Stimulated activated CD8-positive, alpha-beta memory T cell treated with anti-CD3 and anti-CD28 coated beads, Interleukin-7, amount 100 ng/mL, for 24 hours (primary cell): ENCODE data around the gene PCARE.
"Not testable (repeated sequence)": the region's sequence is repeated elsewhere in the genome, so short reads cannot be mapped to it uniquely, and the experiment has no call there.

Source experiments
- DNase-seq: peaks from one replicate; pipeline ENCODE4 v3.0.0-alpha.2; 2020; ENCODE audit warnings: low read depth

PCARE gene

DNA sequence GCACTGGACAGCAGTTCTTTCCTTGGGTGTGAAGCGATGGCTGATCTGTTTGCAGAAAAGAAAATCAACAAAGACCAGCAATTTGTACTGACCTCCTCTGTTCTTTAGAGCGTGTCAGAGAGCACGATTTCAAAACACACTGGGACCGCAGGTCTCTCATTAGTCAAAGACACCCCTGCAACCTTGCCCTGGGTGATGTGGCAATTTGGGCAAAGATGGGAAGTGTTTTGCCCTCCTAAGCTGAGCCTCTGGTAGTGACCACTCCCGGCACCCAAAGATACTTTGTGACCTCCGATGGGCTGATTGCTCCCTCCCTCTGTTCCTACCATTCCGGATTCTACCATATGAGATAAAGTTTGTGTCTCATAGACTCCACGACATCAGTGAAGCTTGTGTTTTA lies 22.6 kb upstream of the PCARE start:
- no peak for DNase-seq

DNA sequence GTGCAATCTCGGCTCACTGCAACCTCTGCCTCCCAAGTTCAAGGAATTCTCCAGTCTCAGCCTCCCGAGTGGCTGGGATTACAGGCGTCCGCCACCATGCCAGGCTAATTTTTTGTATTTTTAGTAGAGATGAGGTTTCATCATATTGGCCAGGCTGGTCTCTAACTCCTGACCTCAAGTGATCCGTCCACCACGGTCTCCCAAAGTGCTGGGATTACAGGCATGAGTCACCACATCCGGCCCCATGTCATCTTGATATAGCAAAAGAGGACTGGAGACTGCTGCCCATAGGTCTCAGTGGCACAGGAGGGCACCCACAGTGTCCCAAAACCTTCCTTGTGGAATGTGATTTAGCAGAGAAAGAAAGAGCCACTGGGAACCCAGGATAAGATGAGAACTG lies 16.0 kb upstream of the PCARE start:
- DNase-seq, result not testable (repeated sequence)

DNA sequence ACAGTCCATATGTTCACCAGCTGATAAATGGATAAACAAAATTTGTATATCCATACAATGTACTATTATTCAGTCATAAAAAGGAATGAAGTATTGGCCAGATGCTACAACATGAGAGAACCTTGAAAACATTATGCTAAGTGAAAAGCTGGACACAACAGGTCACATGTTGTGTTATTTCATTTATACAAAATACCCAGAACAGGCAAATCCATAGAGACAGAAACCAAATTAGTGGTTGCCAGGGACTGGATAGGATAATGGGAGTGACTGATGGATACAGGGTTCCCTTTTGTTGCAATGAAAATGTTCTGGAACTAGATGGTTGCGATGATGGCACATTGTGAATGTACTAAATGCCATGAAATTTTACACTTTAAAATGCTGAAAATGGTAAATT lies 10.2 kb upstream of the PCARE start:
- DNase-seq, result no peak

DNA sequence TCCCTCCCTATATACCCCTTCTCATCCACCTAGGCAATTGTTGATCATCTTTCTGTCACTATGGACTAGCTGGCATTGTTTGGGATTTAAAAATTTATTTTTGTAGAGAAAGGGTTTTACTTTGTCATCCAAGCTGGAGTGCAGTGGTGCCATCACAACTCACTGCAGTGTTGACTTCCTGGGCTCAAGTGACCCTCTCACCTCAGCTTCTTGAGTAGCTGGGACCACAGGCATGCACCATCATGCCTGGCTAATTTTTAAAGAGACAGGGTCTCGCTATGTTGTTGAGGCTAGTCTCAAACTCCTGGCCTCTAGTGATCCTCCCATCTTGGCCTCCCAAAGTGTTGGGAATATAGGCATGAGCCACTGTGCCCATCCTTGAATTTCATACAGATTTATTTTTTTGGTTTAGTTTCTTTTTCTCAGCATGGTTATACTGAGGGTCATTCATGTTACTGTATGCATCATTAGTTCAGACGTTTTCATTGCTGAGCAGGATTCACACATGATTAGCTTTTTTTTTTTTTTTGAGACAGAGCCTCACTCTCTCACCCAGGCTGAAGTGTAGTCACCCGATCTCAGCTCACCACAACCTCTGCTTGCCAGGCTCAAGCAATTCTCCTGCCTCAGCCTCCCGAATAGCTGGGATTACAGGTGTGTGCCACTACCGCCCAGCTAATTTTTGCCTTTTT lies 8.6 kb upstream of the PCARE start:
- no peak for DNase-seq

DNA sequence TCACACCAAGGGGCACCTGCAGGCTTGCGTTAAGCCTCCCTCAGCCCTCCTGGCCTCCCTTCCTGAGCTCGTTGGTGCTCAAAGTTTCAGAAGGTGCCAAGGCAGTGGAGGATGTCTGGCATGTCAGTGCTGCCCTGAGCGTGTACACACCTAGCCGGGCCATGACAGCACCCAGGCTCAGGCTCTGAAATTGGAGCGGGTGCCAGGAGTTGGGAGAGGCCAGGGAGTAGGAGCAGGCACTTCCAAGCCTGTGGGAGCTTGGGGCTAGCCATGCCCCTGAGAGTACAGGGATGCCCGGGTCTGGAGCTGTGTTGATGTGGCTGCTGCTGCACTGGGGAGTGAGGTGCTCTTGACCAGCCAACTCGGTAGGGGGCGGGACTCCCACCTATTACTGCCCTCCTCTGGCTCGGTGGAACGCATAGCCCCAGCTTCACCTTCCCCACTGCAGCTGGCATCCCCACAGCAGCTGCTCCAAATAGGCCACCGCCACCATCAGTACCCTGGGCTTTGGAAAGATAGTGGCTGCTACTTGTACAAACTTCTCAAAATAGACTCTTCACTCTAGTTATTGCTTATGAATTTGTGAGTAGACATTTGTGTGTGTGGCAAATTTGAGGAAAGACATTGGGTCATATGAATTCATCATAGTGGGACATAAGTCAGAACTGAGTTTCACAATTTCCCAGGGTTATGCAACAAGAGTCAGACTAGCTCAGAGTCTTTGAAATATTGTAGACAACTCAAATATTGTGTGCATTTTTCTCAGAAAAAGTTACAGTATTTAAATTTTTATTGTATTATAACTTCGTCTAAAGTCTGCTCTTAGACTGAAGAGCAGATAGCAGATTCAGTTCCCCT lies 6.8 kb upstream of the PCARE start:
- no peak for DNase-seq

DNA sequence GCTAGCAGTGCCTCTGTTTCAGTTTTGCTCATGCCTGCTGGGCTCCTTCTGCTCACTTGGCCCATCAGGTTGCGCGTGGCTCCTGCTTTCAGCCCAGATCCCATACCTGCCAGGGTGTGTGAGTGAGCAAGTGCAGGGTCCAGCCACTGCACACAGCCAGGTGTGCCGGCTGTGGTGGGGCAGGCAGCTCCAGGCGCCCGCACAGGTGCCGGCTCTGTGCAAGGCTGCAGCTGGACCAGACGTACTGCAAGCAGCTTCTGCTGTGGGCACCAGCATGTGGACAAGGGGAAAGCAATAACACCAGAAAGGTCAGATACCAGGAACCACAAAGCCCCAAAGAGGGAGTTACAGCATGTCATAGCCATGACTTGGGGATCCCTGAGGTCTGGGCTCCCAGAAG lies 5.6 kb upstream of the PCARE start:
- DNase-seq, result no peak

DNA sequence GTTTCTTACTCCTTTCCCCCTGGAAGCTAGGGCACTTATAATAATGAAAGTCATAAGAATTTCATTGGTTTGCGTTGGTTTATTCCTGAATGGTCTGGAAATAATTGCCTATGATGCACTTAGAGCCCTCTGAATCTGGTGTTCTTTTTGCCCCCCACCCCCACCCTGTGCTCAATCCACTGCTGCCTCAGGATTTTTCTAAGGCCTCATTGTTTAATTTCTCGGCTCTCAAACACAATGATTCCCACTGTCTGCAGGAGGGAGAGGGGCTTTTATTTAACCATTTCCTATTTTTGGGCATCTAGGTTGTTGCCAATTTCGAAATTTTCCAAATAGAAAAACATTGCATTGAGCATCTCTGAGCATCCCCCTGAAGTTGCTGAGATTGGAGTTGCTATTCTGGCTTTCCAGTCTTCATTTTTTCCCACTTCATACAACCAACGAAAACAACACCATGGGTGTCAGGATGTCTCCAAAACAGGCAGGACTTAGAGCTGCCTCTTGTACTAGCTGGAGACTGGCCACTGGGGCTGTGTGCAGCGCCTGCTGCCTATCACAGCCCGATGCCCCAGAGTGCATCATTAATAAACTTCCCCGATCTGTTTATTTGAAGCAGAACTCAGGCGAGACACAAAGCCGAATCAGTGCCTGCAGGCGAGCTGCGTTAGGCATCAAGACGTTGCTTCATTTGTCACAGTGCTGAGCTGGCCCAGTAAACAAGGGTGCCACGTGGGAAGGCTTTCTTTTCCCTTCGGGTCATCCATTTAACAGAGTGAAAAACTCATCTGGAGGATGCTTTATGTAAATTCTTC lies 1.8 kb upstream of the PCARE start:
- DNase-seq, result no peak

DNA sequence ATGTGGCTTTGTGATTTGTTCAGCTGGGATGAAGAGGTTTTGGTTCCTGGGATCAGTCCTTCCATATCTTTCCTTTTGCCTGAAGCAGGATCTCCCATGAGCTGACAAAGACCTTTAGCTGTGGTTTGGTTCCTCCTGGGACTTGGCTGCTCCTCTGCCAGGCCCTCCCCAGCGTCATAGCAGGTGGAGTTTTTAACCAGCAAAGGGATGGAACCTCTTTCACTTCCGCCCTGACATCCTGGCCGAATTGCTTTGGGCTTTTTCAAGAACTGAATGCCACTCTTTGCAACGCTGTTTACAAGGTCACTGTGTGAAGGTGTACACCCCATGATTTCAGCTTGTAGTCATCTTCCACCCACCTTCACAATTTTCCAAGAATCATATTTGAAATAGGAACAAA lies 390 bp downstream of the PCARE start:
- DNase-seq, result no peak

DNA sequence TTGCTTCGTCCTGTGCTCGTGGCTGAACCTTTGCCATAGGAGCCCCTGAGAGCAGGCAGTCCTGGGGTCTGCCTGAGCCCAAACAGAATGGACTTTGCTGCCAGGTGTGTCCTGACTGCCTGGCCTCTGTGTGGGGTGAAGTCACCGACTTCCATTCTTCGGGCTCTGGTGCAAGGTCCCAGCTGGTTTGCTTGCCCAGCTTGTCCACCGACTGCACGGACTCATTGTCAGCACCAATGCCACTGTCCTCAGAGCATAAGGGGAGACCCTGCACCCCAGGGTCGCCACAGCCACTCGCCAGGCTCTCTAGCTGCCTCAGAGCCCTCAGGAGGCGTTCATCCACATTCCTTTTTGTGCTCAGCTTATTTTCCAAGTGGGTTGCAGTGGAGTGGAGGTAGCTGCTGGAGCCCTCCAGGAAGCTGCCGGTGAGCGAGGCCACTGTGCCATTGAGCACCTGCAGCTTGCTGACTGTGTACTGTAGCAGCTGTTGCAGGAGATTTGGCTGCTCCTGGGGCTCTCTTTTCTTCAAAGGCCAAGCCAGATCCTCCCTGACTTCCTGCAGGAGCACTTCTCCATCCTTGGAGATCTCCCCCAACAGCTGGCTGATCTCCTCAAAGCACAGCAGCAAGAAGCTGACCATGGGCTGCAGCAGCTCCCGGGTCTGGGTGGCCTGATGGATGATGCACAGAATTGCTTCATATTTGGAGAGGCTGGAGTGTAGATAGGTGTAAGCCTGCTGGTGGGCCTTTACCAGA lies 1.2 kb downstream of the PCARE start:
- no peak for DNase-seq

DNA sequence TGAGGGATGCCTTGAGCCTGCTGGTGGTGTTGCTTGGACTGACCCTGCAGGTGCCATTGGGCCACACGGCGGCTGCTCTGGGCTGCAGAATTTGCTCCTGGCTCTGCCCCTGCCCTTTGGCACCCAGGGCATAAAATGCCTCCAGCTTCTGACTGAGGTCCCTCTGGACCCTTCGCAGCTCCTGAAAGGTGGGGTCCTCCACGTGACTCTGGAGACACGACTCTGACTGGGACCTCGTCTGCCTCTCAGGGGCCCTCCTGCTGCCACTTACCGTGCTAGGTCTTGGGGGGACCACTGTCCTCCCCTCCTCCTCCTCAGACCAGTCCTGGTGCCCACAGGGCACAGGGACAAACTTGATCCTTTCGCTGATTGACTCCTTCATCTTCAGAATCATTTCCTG lies 2.1 kb downstream of the PCARE start:
- no peak for DNase-seq

DNA sequence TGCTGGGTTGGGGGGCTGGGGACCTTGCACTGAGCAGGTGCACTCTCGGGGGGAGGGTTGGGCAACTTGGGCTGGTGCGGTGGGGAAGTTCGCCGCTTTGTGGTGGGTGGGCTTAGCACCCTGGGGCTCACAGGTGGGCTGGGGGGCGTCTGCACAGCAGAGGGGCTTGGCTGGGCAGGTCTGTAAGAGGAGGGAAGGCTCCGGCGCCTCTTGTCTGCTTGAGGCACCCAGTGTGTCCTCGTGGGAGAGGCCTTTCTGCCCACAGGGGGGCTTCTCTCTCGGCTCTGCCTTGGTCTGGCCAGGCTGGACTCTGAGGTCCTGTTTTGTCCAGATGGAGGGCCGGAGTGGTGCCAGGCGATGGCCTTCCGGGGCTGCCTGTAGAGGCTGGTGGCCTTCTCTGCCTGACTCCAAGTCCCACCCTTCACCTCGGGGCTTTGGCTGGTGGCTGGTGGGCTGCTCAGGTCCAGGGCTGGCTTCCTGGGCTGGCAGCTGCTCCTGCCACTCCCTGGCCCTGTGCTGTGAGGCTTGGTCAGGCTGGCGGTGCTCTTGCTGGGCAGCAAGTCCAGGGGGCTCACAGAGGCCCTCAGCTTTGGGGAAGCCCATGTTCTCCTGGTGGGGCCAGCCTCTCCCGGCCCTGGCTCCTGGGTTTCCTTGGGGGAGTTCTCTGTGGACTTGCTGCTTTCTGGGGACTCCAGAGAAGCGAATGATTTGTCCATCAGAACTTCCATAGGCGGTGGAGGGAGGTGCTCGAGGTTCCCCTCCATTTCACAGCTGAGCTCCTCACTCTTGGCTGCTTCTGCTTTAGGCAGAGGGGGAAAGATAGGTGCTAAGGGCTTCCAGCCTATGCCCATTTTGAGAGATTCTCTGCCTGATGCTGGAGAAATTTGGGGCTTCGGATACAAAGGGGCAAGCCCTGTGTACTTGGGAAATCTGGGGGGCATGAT lies 3.0 kb downstream of the PCARE start:
- no peak for DNase-seq

DNA sequence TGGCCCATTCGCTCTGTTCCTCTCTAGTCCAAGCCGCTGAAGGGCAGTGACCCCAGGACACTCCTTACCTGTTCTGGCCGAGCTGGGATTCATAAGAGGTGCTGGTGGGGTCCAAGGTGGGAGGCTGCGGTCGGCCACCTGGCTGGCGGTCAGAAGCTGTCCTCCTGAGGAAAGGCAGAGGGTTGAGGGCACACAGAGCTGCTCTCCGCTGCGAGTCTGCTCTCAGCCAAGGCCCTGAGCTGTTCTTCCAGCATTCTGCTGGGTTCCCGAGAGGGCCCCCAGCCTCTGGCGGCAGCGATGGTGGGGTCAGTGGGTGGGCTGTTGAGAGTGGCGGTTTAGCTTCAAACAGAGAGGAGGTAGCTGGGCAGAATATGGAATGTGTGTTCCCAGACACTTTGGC lies 3.8 kb downstream of the PCARE start:
- DNase-seq, result no peak

DNA sequence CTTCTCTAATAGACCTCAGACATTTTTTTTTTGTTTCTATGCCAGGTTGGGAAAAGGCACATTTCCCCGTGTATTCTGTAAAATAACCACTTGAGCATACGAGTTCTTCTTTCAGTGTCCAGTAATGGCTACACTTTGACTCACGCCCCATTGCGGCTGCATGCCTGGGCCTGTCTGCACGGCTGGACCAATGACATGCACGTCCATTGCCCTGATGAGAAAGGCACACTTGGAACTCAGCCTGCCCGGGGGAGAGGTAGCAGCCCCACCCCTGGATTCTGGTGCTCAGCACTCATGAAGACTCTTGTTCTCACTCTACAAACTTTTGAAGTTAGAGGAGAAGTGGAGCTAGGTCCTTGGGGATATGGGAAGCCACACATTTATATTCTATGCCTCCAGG lies 5.8 kb downstream of the PCARE start:
- DNase-seq, result no peak

DNA sequence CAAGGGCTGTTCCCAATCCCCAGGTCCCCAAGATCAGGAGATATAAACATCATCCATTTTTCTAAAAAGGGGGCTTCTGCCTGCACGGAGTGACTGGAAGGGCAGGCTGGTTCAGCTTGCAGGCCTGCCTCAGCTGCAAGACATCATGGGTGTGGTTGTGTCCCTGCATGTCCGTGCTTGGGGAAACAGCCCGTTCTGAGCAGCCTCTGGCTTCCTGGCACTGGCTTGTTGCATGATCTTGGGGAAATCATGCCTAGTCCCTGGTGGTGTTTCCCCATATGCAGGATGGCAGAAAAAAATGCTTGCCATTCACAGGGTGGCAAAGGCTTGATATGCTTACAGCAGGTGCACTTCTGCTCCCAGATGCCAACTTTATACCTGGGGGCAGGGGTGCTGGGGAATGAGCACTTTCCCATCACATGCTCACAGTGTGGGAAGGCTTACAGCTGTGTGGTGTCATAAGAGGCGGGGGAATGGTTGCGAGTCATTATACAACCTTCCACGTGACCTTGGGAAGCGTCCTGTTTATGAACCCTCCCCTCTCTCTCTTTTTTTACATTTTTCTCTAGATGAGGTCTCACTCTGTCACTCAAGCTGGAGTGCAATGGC lies 7.2 kb downstream of the PCARE start:
- DNase-seq, result no peak

DNA sequence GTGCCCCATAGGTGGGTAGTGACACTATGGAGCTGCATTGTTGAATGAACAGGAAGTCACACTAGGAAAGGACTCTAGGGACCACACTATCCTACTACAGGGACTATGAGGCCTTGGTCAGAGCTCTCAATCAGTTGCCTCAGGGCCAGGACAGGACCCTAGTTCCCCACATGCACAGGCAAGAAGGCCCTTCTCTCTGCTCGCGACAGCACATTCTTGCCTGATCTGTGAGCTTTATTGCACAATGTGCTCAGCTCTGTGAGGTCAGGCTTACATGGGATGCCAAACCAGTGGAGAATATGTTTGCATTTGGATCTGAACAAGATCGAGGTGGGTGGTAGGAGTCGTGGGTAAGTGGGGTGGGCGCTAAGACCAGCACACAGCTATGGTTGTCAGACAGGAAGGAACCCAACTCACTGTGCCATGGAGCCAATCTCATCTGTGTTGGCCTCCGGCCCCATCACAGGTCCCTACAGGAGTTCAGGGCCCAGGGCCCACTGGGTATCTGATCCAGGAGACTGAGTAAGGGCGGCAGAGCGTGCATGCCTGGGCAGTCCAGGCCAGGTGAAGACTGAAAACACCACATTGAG lies 8.0 kb downstream of the PCARE start:
- DNase-seq, result no peak

DNA sequence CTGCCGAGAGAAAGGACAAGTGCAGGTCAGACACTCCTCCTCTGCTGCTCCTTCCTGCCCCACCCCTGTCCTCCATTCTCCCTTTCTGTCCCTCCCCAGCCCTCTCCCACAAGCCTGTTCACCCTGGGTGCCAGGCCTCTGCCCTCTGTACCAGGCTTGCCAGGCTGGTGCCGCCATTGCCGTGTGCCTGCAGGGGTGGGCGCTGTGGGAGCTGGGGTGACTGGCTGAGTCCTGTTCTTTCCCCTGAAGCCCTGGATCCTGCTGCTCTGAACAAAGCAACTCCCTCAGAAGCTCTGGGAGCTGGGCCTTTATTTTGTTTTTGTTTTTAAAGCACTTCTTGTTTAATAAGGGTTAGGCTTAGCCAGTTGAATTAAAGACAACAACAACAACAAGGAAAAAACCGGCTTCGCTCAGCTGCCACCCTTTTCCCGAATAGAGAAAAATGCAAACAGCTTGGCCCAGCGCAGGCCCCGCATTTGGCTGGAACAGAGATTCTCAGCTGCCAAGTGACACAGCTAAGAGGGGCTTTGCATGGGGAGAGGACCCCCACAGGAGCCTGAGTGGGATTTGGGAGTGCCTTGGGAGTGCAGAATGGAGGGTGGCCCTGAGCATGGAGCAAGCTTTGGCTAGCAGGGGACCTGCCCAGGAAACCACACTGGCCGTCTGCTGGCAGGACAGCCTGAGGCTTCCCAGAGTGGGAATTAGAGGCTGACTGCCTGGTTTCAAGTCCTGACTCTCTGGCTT lies 9.1 kb downstream of the PCARE start:
- DNase-seq, result no peak

DNA sequence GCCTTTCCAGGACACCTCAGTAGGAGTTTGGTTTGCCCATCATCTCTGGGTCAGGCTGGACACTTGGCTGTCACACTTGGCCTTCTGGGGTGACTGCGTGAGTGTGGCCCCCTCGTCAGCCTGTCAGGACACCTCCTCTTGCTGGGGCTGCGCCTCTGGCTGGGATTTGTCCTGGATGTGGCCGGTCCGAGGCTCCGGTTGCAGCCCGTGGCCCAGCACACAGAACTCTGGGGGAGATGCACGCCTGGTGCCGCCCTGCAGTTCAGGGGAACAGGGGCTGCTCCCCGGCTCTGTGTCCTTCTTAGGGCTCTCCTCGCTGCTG lies 9.6 kb downstream of the PCARE start:
- DNase-seq, result no peak

DNA sequence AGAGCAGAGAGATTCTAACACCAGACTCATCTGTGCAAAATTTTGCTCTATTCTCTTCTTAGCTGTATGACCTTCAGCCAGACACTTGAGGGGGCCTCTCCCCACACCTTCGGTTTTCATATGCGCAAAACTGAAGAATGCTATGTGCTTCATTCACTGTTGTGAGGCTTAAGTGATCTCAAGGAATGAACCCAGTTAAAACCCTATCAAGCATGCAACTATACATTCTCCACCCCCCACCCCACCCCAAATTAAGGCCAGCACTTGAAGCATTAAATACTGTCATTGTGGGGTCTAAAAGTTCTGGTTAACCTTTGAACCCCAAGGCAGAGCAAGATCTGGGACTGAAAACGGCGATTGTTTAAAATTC lies 10.0 kb downstream of the PCARE start:
- no peak for DNase-seq

DNA sequence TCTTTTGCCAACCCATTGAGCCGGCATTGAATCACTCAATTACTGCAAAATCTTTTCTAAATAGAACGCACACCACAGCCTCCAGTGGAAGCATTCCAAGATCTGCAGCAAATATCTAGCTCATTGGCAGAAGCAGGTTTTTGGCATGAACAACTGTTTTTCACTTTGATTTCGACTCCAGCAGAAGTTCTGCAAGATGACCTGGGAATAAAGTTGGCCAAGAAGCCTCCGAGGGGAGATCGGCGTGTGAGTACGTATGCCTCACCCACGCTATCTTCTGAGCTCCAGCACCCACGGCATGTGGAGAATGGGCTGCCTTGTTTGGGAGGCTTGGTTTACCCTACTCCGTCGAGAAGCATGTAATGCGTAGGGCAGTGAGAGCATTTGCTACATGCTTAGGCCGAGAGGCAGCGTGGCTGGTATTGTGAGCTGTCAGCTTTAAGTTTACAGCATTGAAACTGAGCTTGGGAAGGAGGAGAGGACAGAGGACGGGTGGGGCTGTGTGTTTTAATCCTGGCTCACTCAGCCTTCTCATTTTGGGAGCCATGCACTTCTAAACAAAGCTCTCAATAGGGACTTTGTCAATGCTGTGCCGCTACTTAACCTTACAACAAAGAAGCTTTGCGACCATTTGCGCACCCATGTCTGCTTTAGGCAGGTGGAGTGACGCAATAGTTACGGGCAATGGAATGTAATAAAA lies 10.5 kb downstream of the PCARE start:
- DNase-seq, result no peak
